Smooth muscle cell (in vitro differentiated cells): Measurements from ENCODE around the gene LAMTOR1. TPM values are rescaled to one million over a fixed set of nuclear protein-coding genes. Genes with fewer than 3 reads are reported as not detected.

Experiments used
- DNase-seq: peaks from one replicate; lab custom pipeline; 2025; ENCODE audit not compliant: unreplicated experiment; lab: John Stamatoyannopoulos, UW
- H2AFZ ChIP-seq: fragments of 200-600 bp; sonication (generic); 2 replicates; pipeline ENCODE4 v1.6.0; 2016; ENCODE audit warnings: antibody characterized with exemption, low read depth, mild to moderate bottlenecking
- H3F3A ChIP-seq: fragments of 200-600 bp; sonication (generic); 2 replicates; pipeline ENCODE4 v1.6.0; 2017; ENCODE audit warnings: antibody characterized with exemption, low read depth
- H3K27ac ChIP-seq: fragments of 200-600 bp; sonication (generic); 2 replicates; pipeline ENCODE4 v1.5.1; 2016; ENCODE audit warnings: low read depth, mild to moderate bottlenecking
- H3K27me3 ChIP-seq: fragments of 200-600 bp; sonication (generic); 2 replicates; pipeline ENCODE4 v1.6.1; 2016; ENCODE audit warnings: low read depth, mild to moderate bottlenecking
- H3K36me3 ChIP-seq: fragments of 200-600 bp; sonication (generic); 2 replicates; pipeline ENCODE4 v1.5.1; 2016; ENCODE audit warnings: low read depth
- H3K4me1 ChIP-seq: fragments of 200-600 bp; sonication (generic); 2 replicates; pipeline ENCODE4 v1.5.1; 2016; ENCODE audit warnings: low read depth
- H3K4me2 ChIP-seq: fragments of 200-600 bp; sonication (generic); 2 replicates; pipeline ENCODE4 v1.6.0; 2016; ENCODE audit warnings: mild to moderate bottlenecking
- H3K4me3 ChIP-seq: fragments of 200-600 bp; sonication (generic); 2 replicates; pipeline ENCODE4 v1.5.1; 2016; ENCODE audit warnings: mild to moderate bottlenecking
- H3K79me2 ChIP-seq: fragments of 200-600 bp; sonication (generic); 2 replicates; pipeline ENCODE4 v1.6.0; 2016; ENCODE audit warnings: low read depth, mild to moderate bottlenecking
- H3K9ac ChIP-seq: fragments of 200-600 bp; sonication (generic); 2 replicates; pipeline ENCODE4 v1.6.0; 2016; ENCODE audit warnings: low read depth
- H3K9me3 ChIP-seq: fragments of 200-600 bp; sonication (generic); replicated peaks from 2 replicates; pipeline ENCODE4 v1.5.1; 2016; ENCODE audit warnings: low read depth
- H4K20me1 ChIP-seq: fragments of 200-600 bp; sonication (generic); 2 replicates; pipeline ENCODE4 v1.6.0; 2016; ENCODE audit warnings: low read depth
- WGBS: methylation state at CpG from one replicate; pipeline ENCODE4 v1.1.7; 2016; ENCODE audit warnings: low lambda C conversion rate; 5-methylcytosine and 5-hydroxymethylcytosine counted together
- polyA plus RNA-seq: library from polyadenylated mRNA; unstranded; fragments of >200 nt; fragmentation: Nextera tagmentation; extraction: Ambion mirVana; gene quantifications from 2 replicates; pipeline ENCODE4 v1.2.1, GENCODE V29; 2016
- total RNA-seq: library from RNA; depleted of rRNA; stranded (reverse); fragments of >200 nt; gene quantifications from 2 replicates; pipeline ENCODE4 v1.2.3, GENCODE V29; 2014
- TF ChIP-seq, protein P1 (sequence below): fragments of 200-600 bp; sonication (generic); IDR thresholded peaks from 2 replicates; pipeline ENCODE4 v1.5.1; 2017; ENCODE audit warnings: borderline replicate concordance, mild to moderate bottlenecking, antibody characterized with exemption; ENCODE audit not compliant: insufficient read depth, poor library complexity, severe bottlenecking

The LAMTOR1 gene
- total and polyA plus RNA-seq, 2 experiments from 2014 or later = 74.1 to 148 TPM

DNA sequence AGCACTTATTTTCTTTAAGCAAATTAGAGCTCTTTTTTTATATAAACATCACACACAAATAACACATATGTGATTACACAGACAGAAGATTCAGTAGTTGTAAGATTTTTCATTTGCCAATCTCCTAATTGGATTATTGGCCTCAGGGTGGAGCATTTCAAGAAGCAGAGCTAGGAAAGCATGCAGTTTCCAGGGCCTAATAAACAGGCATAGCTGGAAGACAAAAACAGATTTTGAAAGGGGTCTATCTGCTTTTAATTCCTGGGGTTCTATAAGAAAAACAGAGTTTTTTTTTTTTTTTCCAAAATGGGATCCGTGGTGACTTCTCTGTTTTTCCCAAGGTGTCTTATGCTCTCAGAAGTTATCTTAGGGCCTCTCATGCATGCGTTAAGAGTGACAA, 24.8 kb upstream of the LAMTOR1 start:
- 71% methylated on average over 2 of the region's 2 CpGs for WGBS
- Histone ChIP-seq H2AFZ (no peak overlapping the region), H3K27ac (no peak overlapping the region), H3K9ac (no peak overlapping the region), H3K36me3 (no peaks in the 10 kb centered on the region), H3K9me3 (no peaks in the 10 kb centered on the region), H3K4me3 (no peak overlapping the region), H3K4me2 (no peak overlapping the region), H4K20me1 (no peaks in the 10 kb centered on the region), H3F3A (no peaks in the 10 kb centered on the region), H3K4me1 (no peaks in the 10 kb centered on the region), H3K27me3 (peaks cover 12% of the 10 kb centered on the region), H3K79me2 (no peaks in the 10 kb centered on the region)
- TF ChIP-seq, protein P1, sequence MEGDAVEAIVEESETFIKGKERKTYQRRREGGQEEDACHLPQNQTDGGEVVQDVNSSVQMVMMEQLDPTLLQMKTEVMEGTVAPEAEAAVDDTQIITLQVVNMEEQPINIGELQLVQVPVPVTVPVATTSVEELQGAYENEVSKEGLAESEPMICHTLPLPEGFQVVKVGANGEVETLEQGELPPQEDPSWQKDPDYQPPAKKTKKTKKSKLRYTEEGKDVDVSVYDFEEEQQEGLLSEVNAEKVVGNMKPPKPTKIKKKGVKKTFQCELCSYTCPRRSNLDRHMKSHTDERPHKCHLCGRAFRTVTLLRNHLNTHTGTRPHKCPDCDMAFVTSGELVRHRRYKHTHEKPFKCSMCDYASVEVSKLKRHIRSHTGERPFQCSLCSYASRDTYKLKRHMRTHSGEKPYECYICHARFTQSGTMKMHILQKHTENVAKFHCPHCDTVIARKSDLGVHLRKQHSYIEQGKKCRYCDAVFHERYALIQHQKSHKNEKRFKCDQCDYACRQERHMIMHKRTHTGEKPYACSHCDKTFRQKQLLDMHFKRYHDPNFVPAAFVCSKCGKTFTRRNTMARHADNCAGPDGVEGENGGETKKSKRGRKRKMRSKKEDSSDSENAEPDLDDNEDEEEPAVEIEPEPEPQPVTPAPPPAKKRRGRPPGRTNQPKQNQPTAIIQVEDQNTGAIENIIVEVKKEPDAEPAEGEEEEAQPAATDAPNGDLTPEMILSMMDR = no peak
- no peak for DNase-seq

DNA sequence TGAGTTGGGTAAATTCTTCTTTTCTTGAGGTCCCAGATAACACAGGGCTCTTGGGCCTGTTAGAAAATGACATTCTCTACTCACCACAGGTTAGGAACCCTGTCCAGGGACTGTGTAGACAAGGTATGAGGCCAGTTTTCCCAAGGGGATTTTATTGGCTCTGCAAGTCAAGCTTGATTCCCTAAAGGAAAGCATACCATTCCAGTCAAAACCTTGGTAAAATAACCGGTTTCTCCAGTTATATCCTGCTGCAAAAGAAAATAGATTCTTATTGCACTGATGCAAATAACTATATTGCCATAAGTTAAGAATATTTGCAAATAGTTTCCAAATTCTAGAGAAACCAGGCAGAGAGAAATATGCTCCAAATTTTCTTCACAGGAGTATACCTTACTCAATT, 22.9 kb upstream of the LAMTOR1 start:
- H3K27ac ChIP-seq = no peak overlapping the region
- DNase-seq = no peak
- no peaks in the 10 kb centered on the region for H3K9me3 ChIP-seq
- no peaks in the 10 kb centered on the region for H3K79me2 ChIP-seq
- H3K27me3 ChIP-seq = no peaks in the 10 kb centered on the region
- H3K9ac ChIP-seq = no peak overlapping the region
- TF ChIP-seq, protein P1 = no peak
- H3K4me2 ChIP-seq = no peak overlapping the region
- no peak overlapping the region for H3K4me3 ChIP-seq
- H3F3A ChIP-seq = no peaks in the 10 kb centered on the region
- H3K36me3 ChIP-seq = no peaks in the 10 kb centered on the region
- H4K20me1 ChIP-seq = no peaks in the 10 kb centered on the region
- WGBS = 73% methylated on average over 1 of the region's 1 CpG
- H3K4me1 ChIP-seq = no peaks in the 10 kb centered on the region
- H2AFZ ChIP-seq = no peak overlapping the region

DNA sequence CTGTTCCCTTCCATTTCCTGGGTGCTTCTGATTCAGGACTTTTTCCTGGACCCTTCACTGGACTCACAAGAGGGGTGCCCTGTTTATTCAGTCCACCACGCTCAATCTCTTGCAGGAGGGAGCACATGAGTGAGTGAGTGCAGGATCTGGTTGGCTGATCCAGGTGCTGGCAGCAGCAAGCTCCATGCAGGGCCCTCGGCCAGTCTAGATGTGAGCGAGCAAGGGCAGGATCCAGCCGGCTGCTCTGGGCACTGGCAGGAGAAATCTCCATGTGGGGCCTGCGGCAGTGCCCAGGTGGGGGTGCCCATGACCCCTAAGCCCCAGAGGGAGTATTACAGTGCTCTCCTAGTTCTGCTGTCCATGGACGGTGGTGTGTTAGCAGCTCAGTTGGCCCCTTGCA, 20.9 kb upstream of the LAMTOR1 start:
- H3K27ac ChIP-seq = no peak overlapping the region
- H3K79me2 ChIP-seq = no peaks in the 10 kb centered on the region
- TF ChIP-seq, protein P1 = no peak
- H3F3A ChIP-seq = no peaks in the 10 kb centered on the region
- H3K4me2 ChIP-seq = no peak overlapping the region
- H3K9ac ChIP-seq = no peak overlapping the region
- H3K4me1 ChIP-seq = no peaks in the 10 kb centered on the region
- WGBS = 93% methylated on average over 6 of the region's 6 CpGs
- no peak overlapping the region for H2AFZ ChIP-seq
- no peaks in the 10 kb centered on the region for H3K36me3 ChIP-seq
- H4K20me1 ChIP-seq = no peaks in the 10 kb centered on the region
- H3K27me3 ChIP-seq = no peaks in the 10 kb centered on the region
- H3K9me3 ChIP-seq = no peaks in the 10 kb centered on the region
- no peak for DNase-seq
- no peak overlapping the region for H3K4me3 ChIP-seq

DNA sequence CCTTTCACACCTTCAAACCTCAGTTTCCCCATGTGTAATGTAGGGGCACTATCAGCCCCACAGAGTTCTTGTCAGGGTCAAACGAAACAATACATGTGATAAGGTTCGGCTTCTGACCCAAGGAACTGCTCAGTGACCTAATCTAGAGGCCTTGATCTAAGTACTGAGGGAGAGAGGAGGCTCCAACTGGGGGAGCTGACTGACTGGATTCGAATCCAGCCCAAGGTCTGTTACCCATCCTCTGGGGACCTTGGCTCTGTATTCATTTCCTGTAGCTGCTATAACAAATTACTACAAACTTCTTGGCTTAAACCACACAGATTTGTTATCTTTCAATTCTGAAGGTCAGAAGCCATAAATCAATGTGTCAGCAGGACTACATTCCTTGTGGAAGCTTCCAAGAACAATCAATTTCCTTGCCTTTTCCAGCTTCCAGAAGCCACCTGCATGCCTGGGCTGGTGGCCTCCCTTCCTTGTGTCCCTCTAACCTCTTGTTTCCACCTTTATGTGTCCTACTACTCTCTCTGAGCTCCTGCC, 20.1 kb upstream of the LAMTOR1 start:
- TF ChIP-seq, protein P1 = no peak
- no peak overlapping the region for H3K9ac ChIP-seq
- H2AFZ ChIP-seq = no peak overlapping the region
- no peak overlapping the region for H3K4me3 ChIP-seq
- WGBS = 87% methylated on average over 3 of the region's 3 CpGs
- no peaks in the 10 kb centered on the region for H3K27me3 ChIP-seq
- H4K20me1 ChIP-seq = no peaks in the 10 kb centered on the region
- H3K4me1 ChIP-seq = no peaks in the 10 kb centered on the region
- H3K4me2 ChIP-seq = no peak overlapping the region
- H3K27ac ChIP-seq = no peak overlapping the region
- no peaks in the 10 kb centered on the region for H3K36me3 ChIP-seq
- DNase-seq = no peak
- no peaks in the 10 kb centered on the region for H3K79me2 ChIP-seq
- no peaks in the 10 kb centered on the region for H3F3A ChIP-seq
- H3K9me3 ChIP-seq = no peaks in the 10 kb centered on the region
